Daoy (cell line): Measurements from ENCODE around the gene NUBPL. TPM values are rescaled to one million over a fixed set of nuclear protein-coding genes. Genes with fewer than 3 reads are reported as not detected.
"Not testable (repeated sequence)": the region's sequence is repeated elsewhere in the genome, so short reads cannot be mapped to it uniquely, and the experiment has no call there.

Experiments
- DNase-seq: peaks from one replicate; pipeline ENCODE4 v3.0.0-alpha.2; 2015; ENCODE audit warnings: low read depth
- total RNA-seq: library from RNA; depleted of rRNA; stranded (reverse); fragments of >200 nt; shearing (Covaris generic); gene quantifications from 2 replicates; pipeline ENCODE4 v1.2.3, GENCODE V29; 2014

Gene NUBPL
- total RNA-seq, 1 experiment from 2014 or later = 13.7 TPM

GRCh38 chr14:31877255-31877798, 316.1 kb downstream of the NUBPL start:
- no peak for DNase-seq

- no peak for DNase-seq
These were observed 318.6 kb downstream of the NUBPL start for GRCh38 chr14:31879661-31880348.

GRCh38 chr14:31880935-31881334, 319.7 kb downstream of the NUBPL start:
- peak; percentile 80 for DNase-seq

GRCh38 chr14:31881531-31882310, 320.5 kb downstream of the NUBPL start:
- DNase-seq = no peak

GRCh38 chr14:31884238-31884637, 323.0 kb downstream of the NUBPL start:
- DNase-seq = no peak

GRCh38 chr14:31884776-31885379, 323.7 kb downstream of the NUBPL start:
- no peak for DNase-seq

- DNase-seq = no peak
These were observed 325.1 kb downstream of the NUBPL start for GRCh38 chr14:31886156-31886835.

GRCh38 chr14:31887929-31888580, 326.9 kb downstream of the NUBPL start:
- no peak for DNase-seq

GRCh38 chr14:31889297-31889696, 328.1 kb downstream of the NUBPL start:
- DNase-seq = no peak

- DNase-seq = not testable (repeated sequence)
These were observed 329.0 kb downstream of the NUBPL start for GRCh38 chr14:31890202-31890601.

GRCh38 chr14:31893221-31893757, 332.1 kb downstream of the NUBPL start:
- DNase-seq = peak; percentile 44

- peak; percentile 17 for DNase-seq
These were observed 333.1 kb downstream of the NUBPL start for GRCh38 chr14:31894351-31894750.

- peak; percentile 68 for DNase-seq
These were observed 334.0 kb downstream of the NUBPL start for GRCh38 chr14:31895206-31895605.

- no peak for DNase-seq
These were observed 334.4 kb downstream of the NUBPL start for GRCh38 chr14:31895646-31896045.

GRCh38 chr14:31897581-31898186, 336.5 kb downstream of the NUBPL start:
- DNase-seq = no peak

- no peak for DNase-seq
These were observed 337.8 kb downstream of the NUBPL start for GRCh38 chr14:31898838-31899528.

- DNase-seq = peak; percentile 25
These were observed 340.8 kb downstream of the NUBPL start for GRCh38 chr14:31902002-31902401.

GRCh38 chr14:31902945-31903646, 341.9 kb downstream of the NUBPL start:
- no peak for DNase-seq

GRCh38 chr14:31909977-31910376, 348.8 kb downstream of the NUBPL start:
- DNase-seq = no peak
